GM19372 (cell line): ENCODE results near the gene PELI3.

Source experiments
- ATAC-seq: cut with Tn5 transposase; IDR thresholded peaks from one replicate; pipeline ENCODE4 v1.9.1; 2021; ENCODE audit warnings: mild to moderate bottlenecking, low read depth, moderate library complexity; ENCODE audit not compliant: unreplicated experiment

PELI3 gene

DNA sequence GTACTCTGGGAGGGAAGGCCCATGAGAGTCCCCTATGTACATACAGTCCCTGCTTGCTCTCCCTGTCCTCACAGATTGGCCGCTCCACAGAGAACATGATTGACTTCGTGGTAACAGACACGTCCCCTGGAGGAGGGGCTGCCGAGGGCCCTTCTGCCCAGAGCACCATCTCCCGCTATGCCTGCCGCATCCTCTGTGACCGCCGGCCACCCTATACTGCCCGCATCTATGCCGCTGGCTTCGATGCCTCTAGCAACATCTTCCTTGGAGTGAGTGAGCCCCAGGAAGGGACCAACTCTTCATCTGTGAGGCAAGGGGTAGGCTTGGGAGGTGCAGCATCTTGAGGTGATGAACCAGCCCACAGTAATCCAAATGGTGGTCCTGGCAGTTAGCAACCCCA lies 6.5 kb downstream of the PELI3 start:
- no peak for ATAC-seq

DNA sequence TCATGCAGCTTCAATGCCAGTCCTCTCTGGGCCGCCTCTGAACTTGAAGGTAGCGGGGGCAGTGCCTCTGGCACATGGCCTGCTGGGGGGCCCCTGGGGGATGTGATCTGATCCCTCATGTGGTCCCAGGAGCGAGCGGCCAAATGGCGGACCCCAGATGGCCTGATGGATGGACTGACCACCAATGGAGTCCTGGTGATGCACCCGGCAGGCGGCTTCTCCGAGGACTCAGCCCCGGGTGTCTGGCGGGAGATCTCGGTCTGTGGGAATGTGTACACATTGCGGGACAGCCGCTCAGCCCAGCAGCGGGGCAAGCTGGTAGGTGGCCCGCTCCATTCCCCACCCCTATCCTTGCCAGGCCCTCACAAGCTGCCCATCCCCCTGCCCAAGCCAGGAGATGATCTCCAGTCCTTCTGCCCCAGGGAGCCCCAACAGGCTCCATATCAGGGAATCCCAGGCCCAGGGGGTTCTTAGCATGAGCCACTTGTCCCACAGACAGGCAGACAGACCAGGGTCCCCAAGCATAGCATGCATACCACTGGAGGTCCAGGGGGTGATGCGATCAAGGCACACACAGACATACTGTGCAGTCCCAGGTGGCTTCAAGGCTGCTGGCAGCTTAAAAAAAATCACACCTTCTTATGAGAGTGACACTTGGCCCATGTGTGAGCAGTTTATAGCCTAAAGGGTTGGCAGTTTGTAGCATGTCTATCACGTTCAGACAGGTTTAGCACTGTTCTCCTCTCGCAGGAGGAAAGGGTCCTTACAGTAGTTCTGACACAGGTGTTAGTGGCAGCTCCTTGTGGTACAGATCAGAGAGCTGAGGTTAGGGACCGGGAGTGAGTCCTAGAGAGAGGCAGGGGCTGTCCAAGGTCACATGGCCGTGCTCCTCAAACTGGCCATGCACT lies 7.2 kb downstream of the PELI3 start:
- no peak for ATAC-seq

DNA sequence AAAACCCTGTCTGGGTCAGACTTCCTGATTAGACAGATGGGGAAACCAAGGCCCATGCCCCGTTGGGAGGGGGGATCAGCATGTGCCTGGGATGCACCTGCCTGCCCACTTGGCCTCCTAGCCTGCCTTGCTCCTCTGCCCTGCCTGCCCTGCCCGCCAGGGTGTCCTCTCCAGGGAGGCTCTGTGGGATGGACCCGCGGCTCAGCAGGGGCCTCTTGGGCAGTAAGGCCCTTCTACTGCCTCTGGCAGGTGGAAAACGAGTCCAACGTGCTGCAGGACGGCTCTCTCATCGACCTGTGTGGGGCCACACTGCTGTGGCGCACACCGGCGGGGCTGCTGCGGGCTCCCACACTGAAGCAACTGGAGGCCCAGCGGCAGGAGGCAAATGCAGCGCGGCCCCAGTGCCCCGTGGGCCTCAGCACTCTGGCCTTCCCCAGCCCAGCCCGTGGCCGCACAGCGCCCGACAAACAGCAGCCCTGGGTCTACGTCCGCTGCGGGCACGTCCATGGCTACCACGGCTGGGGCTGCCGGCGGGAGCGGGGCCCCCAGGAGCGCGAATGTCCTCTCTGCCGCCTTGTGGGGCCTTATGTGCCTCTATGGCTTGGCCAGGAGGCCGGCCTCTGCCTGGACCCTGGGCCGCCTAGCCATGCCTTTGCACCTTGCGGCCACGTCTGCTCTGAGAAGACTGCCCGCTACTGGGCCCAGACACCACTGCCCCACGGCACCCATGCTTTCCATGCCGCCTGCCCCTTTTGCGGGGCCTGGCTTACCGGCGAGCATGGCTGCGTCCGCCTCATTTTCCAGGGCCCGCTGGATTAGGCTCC lies 8.9 kb downstream of the PELI3 start:
- no peak for ATAC-seq

- ATAC-seq, result no peak
Observed at GRCh38 chr11:66476173-66476840, 9.6 kb downstream of the PELI3 start.

DNA sequence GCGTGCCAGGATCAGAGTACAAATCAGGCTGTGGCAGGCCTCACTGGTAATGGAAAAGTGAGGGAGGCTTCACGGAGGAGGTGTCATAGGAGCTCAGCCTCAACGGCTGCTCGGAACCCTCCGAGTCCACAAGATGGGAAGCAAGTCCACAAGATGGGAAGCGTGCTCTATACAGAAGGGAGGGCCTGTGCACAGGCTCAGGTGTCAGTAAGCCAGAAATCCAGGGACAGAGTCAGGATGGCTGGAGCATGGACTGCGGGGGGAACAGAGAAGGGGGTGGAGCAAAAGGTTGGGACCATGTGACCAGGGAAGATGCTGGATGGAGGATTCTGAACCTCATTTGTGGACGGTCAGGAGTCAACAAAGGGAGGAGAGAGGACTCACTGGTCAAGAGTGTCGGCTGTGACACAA lies 10.1 kb downstream of the PELI3 start:
- no peak for ATAC-seq

DNA sequence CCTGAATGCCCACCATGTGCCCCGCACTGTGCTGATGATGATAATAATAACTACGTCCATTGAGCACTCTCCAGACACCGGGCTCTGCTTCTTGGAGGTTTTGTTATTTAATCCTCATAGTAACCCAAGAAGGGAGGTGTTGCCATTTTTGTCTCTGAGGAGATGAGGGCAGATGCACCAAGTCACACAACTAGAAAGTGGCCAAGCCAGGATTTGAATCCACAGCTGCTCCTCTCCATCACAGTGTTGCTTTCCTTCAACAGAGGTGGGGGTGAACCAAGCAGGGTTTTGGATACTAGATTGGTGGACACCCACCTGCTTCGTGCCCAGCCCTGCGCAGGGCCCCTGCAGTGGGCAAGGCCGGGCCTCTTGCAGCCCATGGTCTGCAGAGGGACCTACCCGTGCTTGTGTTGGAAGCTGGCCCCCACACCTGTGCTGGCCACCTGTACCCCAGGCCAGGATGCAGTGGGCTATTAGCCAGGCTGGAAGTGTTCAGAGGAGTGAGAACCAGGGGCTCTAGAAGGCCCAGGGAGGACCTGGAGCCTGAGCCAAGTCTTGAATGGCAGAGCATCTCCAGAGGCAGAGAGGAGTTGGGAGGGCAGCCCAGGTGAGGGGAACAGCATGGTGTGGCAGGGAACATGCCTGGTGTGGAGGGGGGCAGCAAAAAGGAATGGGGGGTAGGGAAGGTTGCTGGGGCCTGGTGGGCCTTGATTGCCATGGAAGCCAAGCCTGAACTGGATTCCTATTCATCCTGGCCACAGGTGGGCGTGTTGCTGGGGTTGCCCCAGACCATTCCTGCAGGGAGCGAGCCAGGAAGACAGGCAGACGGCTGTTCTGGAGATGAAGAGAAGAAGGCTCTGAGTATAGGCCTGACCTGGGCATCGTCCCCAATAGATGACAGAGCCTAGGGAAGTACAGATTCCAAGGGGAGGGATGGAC lies 10.8 kb downstream of the PELI3 start:
- no peak for ATAC-seq

- no peak for ATAC-seq
Observed at GRCh38 chr11:66478729-66479393, 12.2 kb downstream of the PELI3 start.

GRCh38 chr11:66479394-66480116 lies 12.8 kb downstream of the PELI3 start:
- peak; percentile 12 for ATAC-seq

- ATAC-seq, result peak; percentile 92
Observed at GRCh38 chr11:66480117-66480938, 13.6 kb downstream of the PELI3 start, which contains the start of gene DPP3. DPP3 (plus strand) TSS chr11:66480434; CDS start chr11:66482201, 1,767 bp downstream.

DNA sequence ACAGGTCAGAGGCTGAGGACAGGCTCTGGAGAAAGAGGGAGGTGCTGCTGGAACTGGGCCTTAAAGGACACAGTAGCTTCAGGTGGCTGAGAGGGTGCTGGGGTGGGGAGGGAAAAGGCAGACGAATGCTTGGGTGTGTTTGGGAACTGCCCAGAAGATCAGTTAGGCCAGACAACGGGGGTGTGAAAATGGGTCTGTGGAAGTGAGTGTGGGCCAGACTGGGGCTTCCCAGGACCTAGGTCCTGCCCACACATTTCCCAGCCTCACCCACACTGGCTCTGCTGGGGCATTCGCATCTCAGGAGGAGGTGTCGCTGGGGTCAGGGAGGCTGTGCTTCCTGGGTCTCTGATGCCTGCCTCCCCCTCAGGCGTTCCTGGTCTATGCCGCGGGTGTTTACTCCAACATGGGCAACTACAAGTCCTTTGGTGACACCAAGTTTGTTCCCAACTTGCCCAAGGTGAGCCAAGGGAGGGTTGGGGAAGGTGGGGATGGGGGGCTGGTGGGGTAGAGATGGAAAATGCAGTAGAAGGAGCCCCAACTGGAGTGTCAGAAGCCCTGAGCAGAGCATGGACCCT lies 18.2 kb downstream of the PELI3 start:
- ATAC-seq, result no peak

DNA sequence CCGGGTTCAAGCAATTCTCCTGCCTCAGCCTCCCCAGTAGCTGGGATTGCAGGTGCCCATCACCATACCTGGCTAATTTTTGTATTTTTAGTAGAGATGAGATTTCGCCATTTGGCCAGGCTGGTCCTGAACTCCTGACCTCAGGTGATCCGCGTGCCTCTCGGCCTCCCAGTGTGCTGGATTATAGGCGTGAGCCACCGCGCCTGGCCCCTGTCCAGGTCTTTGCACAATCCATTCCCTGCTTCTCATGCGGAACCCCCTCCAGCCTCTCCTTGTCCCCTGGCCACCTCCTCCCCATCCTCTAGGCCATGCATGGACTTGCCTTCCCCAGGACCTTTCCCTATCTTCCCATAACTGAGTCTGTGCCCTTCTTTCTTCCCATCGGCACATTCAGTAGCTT lies 22.3 kb downstream of the PELI3 start:
- no peak for ATAC-seq

GRCh38 chr11:66489636-66490035 lies 22.9 kb downstream of the PELI3 start:
- ATAC-seq, result no peak

- no peak for ATAC-seq
Observed at GRCh38 chr11:66491315-66491935, 24.7 kb downstream of the PELI3 start.

GRCh38 chr11:66492161-66492865 lies 25.6 kb downstream of the PELI3 start:
- ATAC-seq, result no peak

GRCh38 chr11:66493130-66493529 lies 26.4 kb downstream of the PELI3 start:
- ATAC-seq, result no peak

DNA sequence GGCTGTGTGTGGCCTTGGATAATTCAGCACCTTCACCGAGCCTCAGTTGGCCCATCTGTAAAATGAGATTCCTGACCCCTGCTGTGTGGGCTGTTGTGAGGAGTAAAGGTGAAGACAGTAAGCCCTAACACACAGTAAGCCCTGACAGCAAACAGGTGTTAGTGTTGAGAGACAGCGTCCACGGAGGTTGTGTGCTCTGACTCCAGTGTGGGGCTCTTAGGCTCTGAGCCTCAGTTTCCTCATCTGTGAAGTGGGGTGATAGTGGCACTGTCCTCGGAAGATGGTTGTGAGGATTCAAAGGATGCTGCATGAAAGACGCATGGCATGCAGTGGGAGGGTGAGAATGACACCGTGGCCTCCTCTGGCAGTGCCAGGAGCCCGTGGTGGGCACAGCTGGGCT lies 27.8 kb downstream of the PELI3 start:
- ATAC-seq, result no peak
